Keratinocyte (primary cell): ENCODE measurements around the gene STAM2.
"Not testable (repeated sequence)": the region's sequence is repeated elsewhere in the genome, so short reads cannot be mapped to it uniquely, and the experiment has no call there.

Experiments
- EZH2 ChIP-seq: IDR thresholded peaks from one replicate; pipeline ENCODE4 v1.6.1; 2012; ENCODE audit warnings: inconsistent platforms, mild to moderate bottlenecking, low read length, moderate library complexity
- TF ChIP-seq, protein P1 (sequence below), 3 experiments: IDR thresholded peaks in 1 of 3; conservative IDR thresholded peaks in 1 of 3; optimal IDR thresholded peaks in 1 of 3; 2 replicates in 2 of 3; 3 replicates in 1 of 3; pipeline versions ENCODE3 to v1.5.1; 2011; ENCODE audit warnings: low read length in 3 of 3, mild to moderate bottlenecking in 3 of 3, moderate library complexity in 2 of 3, control low read depth in 1 of 3, inconsistent platforms in 1 of 3; ENCODE audit not compliant: insufficient read depth in 2 of 3; ENCODE audit errors: extremely low read depth in 1 of 3

DNA sequence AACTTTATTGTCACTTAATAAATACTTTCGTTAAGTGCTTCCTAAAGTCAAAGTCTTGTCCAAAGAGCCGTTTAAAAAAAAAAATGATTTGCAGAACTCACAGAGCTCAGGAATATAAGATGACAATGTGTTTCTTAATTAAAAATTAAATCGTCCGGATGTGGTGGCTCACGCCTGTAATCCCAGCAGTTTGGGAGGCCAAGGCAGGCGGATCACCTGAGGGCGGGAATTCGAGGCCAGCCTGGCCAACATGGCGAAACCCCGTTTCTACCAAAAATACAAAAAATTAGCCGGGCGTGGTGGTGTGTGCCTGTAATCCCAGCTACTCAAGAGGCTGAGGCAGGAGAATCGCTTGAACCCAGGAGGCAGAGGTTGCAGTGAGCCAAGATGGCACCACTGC, 68.4 kb downstream of the STAM2 start:
- TF ChIP-seq, protein P1, sequence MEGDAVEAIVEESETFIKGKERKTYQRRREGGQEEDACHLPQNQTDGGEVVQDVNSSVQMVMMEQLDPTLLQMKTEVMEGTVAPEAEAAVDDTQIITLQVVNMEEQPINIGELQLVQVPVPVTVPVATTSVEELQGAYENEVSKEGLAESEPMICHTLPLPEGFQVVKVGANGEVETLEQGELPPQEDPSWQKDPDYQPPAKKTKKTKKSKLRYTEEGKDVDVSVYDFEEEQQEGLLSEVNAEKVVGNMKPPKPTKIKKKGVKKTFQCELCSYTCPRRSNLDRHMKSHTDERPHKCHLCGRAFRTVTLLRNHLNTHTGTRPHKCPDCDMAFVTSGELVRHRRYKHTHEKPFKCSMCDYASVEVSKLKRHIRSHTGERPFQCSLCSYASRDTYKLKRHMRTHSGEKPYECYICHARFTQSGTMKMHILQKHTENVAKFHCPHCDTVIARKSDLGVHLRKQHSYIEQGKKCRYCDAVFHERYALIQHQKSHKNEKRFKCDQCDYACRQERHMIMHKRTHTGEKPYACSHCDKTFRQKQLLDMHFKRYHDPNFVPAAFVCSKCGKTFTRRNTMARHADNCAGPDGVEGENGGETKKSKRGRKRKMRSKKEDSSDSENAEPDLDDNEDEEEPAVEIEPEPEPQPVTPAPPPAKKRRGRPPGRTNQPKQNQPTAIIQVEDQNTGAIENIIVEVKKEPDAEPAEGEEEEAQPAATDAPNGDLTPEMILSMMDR (optimal IDR thresholded peaks at IDR 0.05 in 1 of 3, IDR thresholded peaks at IDR 0.05 in 1 of 3, conservative IDR thresholded peaks at IDR 0.05 in 1 of 3; ENCODE audit: extremely low read depth in 1 of 3, insufficient read depth in 2 of 3, low read length in 3 of 3): not testable (repeated sequence)
- TF ChIP-seq EZH2: not testable (repeated sequence)
